Fibroblast of villous mesenchyme (primary cell): ENCODE results near the gene EIF4E2. TPM values are rescaled to one million over a fixed set of nuclear protein-coding genes. Genes with fewer than 3 reads are reported as not detected.

ENCODE experiments used
- DNase-seq: peaks from one replicate; pipeline ENCODE4 v3.0.0-alpha.2; 2010; ENCODE audit warnings: low read depth
- H3K4me3 ChIP-seq: 2 replicates; pipeline ENCODE4 v1.5.1; 2011; ENCODE audit warnings: low read depth, mild to moderate bottlenecking, low read length
- CTCF ChIP-seq: IDR thresholded peaks from 2 replicates; pipeline ENCODE4 v1.5.1; 2012; ENCODE audit warnings: low read depth, mild to moderate bottlenecking, low read length; ENCODE audit not compliant: insufficient read depth
- total RNA-seq: library from RNA; depleted of rRNA; stranded (reverse); fragments of >200 nt; gene quantifications from 2 replicates; pipeline ENCODE4 v1.2.3, GENCODE V29; 2012

Gene EIF4E2
- total RNA-seq, 1 donor, result 74.7 TPM

- no peak for DNase-seq
- TF ChIP-seq CTCF, result no peak
- no peak overlapping the region for H3K4me3 ChIP-seq
Measured at GRCh38 chr2:232610081-232610480, 59.6 kb downstream of the EIF4E2 start.

GRCh38 chr2:232611061-232611460 lies 60.6 kb downstream of the EIF4E2 start:
- no peak for TF ChIP-seq CTCF
- no peak overlapping the region for H3K4me3 ChIP-seq
- DNase-seq, result no peak

- peak; percentile 45 for DNase-seq
- no peak overlapping the region for H3K4me3 ChIP-seq
- peak; percentile 89 for TF ChIP-seq CTCF
Measured at GRCh38 chr2:232611559-232612218, 61.2 kb downstream of the EIF4E2 start.

DNA sequence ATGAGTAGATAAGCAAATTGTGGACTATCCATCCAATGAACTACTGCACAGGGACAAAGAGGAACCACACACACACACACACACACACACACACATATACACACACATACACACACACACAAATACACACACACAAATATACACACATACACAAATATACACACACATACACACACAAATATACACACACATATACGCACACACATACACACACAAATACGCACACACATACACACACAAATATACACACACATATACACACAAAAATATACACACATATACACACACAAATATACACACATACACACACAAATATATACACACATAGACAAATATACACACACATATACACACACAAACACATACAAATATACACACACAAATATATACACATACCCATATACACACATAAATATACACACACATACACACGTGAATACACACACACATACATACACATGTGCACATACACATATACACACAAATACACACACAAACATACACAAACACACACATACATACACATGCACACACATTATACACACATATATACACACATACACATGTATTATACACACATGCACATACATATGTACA lies 63.1 kb downstream of the EIF4E2 start:
- no peak for TF ChIP-seq CTCF
- no peak for DNase-seq
- no peak overlapping the region for H3K4me3 ChIP-seq

- H3K4me3 ChIP-seq, result no peak overlapping the region
- no peak for TF ChIP-seq CTCF
- no peak for DNase-seq
Measured at GRCh38 chr2:232615339-232615738, 64.8 kb downstream of the EIF4E2 start.

Other genes starting within 250 kb of the EIF4E2 start
- not detected in 2 replicates for gene ALPP, start 171.9 kb upstream of the EIF4E2 start, total RNA-seq
- not detected in 2 replicates for gene ALPG, start 143.8 kb upstream of the EIF4E2 start, total RNA-seq
- not detected in 2 replicates for gene ALPI, start 94.5 kb upstream of the EIF4E2 start, total RNA-seq
- gene ECEL1, start 62.9 kb upstream of the EIF4E2 start, total RNA-seq, result under 0.01 TPM in 1 of 2 replicates, not detected in the other
- gene PRSS56, start 30.3 kb upstream of the EIF4E2 start, total RNA-seq, result not detected in 2 replicates
- not detected in 2 replicates for gene CHRND, start 24.5 kb upstream of the EIF4E2 start, total RNA-seq
- not detected in 2 replicates for gene CHRNG, start 11.0 kb upstream of the EIF4E2 start, total RNA-seq
- 4.2 and 5.2 TPM in 2 replicates for gene TIGD1, start 132 bp upstream of the EIF4E2 start, total RNA-seq
- gene EFHD1, start 82.9 kb downstream of the EIF4E2 start, total RNA-seq, result 1.7 and 2.3 TPM in 2 replicates
- 46.4 and 63.9 TPM in 2 replicates for gene GIGYF2, start 146.6 kb downstream of the EIF4E2 start, total RNA-seq
- gene KCNJ13, start 225.9 kb downstream of the EIF4E2 start, total RNA-seq, result not detected in 2 replicates